GM10847 (cell line): Measurements from ENCODE around the gene ASB8.

Experiments
- POLR2A ChIP-seq: IDR thresholded peaks from 2 replicates; pipeline ENCODE4 v1.6.1; 2011; ENCODE audit not compliant: insufficient read length; ENCODE audit errors: extremely low read depth

The ASB8 gene

GRCh38 chr12:48165089-48165981 lies 8.0 kb upstream of the ASB8 start:
- TF ChIP-seq POLR2A = no peak

GRCh38 chr12:48164451-48164850 lies 7.1 kb upstream of the ASB8 start:
- TF ChIP-seq POLR2A = no peak

- TF ChIP-seq POLR2A = no peak
Observed at GRCh38 chr12:48163150-48163747, 5.9 kb upstream of the ASB8 start.

GRCh38 chr12:48160807-48161206 lies 3.5 kb upstream of the ASB8 start:
- no peak for TF ChIP-seq POLR2A

GRCh38 chr12:48160046-48160445 lies 2.7 kb upstream of the ASB8 start:
- no peak for TF ChIP-seq POLR2A

GRCh38 chr12:48157889-48158370 lies 615 bp upstream of the ASB8 start:
- TF ChIP-seq POLR2A = no peak

- no peak for TF ChIP-seq POLR2A
Observed at GRCh38 chr12:48156652-48157017, 680 bp downstream of the ASB8 start.

GRCh38 chr12:48151103-48151771 lies 6.1 kb downstream of the ASB8 start:
- TF ChIP-seq POLR2A = no peak

- TF ChIP-seq POLR2A = no peak
Observed at GRCh38 chr12:48145981-48146380, 11.3 kb downstream of the ASB8 start.

GRCh38 chr12:48143898-48144297 lies 13.4 kb downstream of the ASB8 start:
- TF ChIP-seq POLR2A = no peak

- no peak for TF ChIP-seq POLR2A
Observed at GRCh38 chr12:48142818-48143674, 14.3 kb downstream of the ASB8 start.

GRCh38 chr12:48135027-48135426 lies 22.3 kb downstream of the ASB8 start:
- no peak for TF ChIP-seq POLR2A

- TF ChIP-seq POLR2A = no peak
Observed at GRCh38 chr12:48132826-48133225, 24.5 kb downstream of the ASB8 start.

- no peak for TF ChIP-seq POLR2A
Observed at GRCh38 chr12:48131517-48131916, 25.8 kb downstream of the ASB8 start.

GRCh38 chr12:48129376-48129775 lies 27.9 kb downstream of the ASB8 start:
- TF ChIP-seq POLR2A = no peak
